OCI-LY1 (cell line): ENCODE data around the gene PABPC1L.

ENCODE experiments used
- EZH2 ChIP-seq: fragments of 200-600 bp; sonication (generic), shearing (Covaris generic); IDR thresholded peaks from 2 replicates; pipeline ENCODE4 v1.8.0; 2017; ENCODE audit warnings: borderline replicate concordance, mixed run types, mild to moderate bottlenecking, antibody characterized with exemption, low read length, moderate library complexity, mixed read lengths
- TF ChIP-seq, protein P1 (sequence below): fragments of 200-600 bp; sonication (generic), shearing (Covaris generic); IDR thresholded peaks from 2 replicates; pipeline ENCODE4 v1.5.1; 2017; ENCODE audit warnings: mild to moderate bottlenecking, antibody characterized with exemption, low read length, moderate library complexity, mixed read lengths

- TF ChIP-seq, protein P1, sequence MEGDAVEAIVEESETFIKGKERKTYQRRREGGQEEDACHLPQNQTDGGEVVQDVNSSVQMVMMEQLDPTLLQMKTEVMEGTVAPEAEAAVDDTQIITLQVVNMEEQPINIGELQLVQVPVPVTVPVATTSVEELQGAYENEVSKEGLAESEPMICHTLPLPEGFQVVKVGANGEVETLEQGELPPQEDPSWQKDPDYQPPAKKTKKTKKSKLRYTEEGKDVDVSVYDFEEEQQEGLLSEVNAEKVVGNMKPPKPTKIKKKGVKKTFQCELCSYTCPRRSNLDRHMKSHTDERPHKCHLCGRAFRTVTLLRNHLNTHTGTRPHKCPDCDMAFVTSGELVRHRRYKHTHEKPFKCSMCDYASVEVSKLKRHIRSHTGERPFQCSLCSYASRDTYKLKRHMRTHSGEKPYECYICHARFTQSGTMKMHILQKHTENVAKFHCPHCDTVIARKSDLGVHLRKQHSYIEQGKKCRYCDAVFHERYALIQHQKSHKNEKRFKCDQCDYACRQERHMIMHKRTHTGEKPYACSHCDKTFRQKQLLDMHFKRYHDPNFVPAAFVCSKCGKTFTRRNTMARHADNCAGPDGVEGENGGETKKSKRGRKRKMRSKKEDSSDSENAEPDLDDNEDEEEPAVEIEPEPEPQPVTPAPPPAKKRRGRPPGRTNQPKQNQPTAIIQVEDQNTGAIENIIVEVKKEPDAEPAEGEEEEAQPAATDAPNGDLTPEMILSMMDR = no peak; the same call in 1 of the 2 replicates
- no peak for TF ChIP-seq EZH2
Measured at GRCh38 chr20:44959638-44960102, 49.8 kb downstream of the PABPC1L start.
